Measurements from ENCODE around the gene RBM17.

GRCh38 chr10:6088721-6089333, at the start of gene RBM17:
- TF ChIP-seq TAF1 (IDR thresholded peaks at IDR 0.05; ENCODE audit: low read depth, low read length) (peak; percentile 35; the same call in 1 of the 2 replicates), POLR2A (IDR thresholded peaks at IDR 0.05; ENCODE audit: low read depth, low read length) (peak; percentile 43; the same call in 1 of the 2 replicates), POLR2AphosphoS5 (IDR thresholded peaks at IDR 0.05; ENCODE audit: low read depth, low read length) (peak; percentile 48; the same call in 1 of the 2 replicates)

All from GM12891 (cell line).